T1000 (cell line): ENCODE data around the gene KRTAP10-12.

Experiments
- DNase-seq: peaks from one replicate; lab custom pipeline; 2025; ENCODE audit warnings: mixed read lengths; lab: John Stamatoyannopoulos, UW

Gene KRTAP10-12

DNA sequence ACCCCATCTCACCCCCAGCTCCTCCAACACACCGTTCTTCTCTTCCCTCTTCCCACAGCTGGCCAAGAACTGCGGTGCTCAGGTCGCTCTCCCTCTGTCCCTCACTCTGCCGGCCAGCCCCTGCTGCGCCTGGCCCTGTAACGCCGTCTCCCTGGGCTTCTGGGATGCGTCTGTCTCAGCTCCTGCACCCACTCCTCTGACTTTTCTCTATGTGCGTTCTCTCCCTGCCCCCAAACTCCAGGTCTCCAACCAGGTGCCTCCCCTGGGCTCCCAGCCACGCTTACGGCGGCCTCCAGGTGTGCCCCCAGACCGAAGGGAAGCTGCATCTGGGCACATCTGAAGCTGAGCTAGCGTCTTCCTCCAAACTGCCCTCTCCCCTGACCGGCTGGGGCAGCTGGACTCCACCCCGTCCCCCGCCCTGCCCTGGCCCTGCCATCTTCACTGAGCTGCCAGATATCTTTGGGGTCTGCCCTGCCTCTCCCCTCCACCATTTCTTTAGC lies 2.6 kb downstream of the KRTAP10-12 start:
- no peak for DNase-seq

DNA sequence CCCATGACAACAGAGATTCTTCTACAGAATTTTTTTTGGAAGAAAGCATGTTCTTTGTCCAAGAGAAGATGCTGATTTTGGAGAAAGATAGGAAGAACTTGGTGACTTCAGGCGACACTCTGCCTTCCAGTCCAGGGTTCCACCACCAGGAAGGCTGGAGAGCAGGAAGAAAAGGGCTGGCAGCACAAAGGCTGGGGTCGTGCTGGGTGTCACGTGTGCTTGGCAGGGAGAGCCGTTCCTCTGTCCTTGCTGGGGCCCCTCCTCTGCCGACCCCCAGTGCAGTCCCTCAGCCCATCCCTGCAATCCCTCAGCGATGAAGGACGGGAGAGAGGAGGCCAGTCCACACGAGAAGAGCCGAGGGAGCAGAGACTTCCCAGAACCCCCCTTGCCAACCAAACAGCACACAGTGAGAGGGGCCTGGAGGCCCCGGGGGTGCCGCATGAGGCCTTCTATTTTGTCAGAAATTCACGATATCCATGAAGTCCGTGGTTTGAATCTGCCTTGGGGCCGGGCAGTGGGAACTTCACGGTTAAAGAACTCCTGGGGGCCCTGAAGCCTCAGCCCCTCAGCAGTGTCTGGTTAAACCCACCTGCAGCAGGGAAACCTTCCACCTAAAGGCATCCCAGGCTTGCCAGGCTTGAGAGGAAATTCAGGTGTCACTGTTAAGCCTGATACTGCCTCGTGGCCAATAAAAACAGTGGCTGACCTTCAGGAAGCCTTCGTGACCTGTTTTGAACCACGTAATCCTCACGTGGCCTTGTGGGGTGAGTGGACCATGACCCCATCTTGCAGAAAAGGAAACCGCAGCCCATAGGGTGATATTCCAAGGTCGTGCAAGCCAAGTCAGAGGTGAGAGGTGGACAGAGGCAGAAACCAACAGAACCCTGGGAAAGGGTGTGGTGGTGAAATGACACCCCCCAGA lies 3.4 kb downstream of the KRTAP10-12 start:
- DNase-seq = no peak

GRCh38 chr21:44701023-44701400 lies 4.0 kb downstream of the KRTAP10-12 start:
- no peak for DNase-seq

DNA sequence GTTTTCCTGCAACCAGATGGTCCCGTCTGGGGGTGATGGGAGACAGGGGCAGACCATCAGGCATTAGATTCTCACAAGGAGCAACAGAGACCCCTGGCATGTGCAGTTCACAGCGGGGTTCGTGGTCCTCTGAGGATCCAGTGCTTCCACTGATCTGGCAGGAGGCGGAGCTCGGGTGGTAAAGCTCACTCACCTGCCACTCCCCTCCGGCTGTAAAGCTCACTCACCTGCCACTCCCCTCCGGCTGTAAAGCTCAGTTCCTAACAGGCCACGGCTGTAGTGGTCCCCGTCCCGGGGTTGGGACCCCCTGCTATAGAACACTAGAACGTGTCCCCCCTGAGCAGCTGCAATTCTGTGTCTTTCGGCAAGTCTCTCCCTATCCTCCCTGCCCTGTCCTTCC lies 4.6 kb downstream of the KRTAP10-12 start:
- DNase-seq = no peak

DNA sequence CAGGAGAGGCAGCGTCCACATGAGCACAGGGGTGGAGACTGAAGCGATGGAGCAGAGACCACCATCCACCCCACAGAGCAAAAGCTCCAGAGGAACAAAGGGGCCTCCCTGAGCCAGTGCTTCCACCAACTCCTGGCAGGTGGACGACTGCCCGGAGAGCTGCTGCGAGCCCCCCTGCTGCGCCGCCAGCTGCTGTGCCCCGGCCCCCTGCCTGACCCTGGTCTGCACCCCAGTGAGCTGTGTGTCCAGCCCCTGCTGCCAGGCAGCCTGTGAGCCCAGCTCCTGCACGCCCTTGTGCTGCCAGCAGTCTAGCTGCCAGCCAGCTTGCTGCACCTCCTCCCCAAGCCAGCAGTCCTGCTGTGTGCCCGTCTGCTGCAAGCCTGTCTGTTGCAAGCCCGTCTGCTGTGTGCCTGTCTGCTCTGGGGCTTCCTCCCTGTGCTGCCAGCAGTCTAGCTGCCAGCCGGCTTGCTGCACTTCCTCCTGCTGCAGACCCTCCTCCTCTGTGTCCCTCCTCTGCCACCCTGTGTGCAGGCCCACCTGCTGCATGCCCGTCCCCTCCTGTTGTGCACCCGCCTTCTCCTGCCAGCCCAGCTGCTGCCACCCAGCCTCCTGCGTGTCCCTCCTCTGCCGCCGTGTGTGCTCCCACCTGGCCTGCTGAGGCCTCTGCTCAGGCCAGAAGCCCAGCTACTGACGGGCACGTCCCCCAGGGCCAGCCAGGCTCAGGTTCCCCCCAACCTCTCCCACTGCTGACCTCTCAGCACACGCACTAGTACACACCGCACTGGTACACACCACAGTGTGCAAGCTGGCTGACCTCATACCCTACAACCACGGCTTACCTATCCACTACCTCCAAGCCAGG lies 5.4 kb downstream of the KRTAP10-12 start:
- DNase-seq = no peak

GRCh38 chr21:44702973-44703730 lies 6.2 kb downstream of the KRTAP10-12 start:
- no peak for DNase-seq

DNA sequence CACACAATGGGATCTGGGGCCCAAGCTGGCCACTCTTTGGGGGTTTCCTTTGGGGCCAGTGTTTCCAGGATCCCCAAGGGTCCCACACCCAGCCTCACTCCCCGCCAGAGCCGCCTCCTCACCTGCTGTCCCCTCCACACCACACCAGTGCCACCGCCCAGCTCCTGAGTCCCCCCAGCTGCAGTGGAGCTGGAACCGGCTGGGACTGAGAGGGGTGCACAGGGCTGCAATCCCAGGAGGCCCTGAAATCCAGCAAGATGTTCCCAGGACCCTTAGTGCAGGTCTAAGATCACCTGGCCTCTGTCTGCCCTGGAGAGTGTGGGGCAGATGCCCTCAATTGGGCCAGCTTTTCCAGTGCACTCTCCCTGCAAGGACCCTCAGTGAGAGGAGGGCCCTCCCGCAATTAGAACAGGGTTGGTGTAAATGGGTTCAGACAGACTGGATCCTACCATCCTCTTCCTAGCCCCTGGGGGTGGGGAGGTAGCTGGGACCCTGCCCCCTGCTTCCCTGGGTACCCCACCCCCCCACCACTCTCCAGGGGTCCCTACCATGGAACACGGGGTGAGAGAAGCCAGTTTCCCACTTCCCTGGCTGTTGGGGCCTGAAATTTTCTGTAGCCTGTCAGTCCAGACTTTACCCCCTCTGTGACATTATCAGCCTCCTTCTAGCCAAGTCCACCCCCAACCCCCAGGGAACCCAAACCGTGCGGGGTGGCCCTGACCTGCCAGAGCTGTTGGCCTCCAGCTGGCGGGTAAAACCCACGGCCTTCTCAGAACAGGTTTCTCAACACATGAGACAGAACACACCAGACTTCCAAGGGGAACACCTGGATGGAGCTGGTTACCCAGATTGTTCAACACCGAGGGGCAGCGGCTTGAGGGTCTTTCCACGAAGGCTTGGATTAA lies 7.0 kb downstream of the KRTAP10-12 start:
- DNase-seq = no peak

DNA sequence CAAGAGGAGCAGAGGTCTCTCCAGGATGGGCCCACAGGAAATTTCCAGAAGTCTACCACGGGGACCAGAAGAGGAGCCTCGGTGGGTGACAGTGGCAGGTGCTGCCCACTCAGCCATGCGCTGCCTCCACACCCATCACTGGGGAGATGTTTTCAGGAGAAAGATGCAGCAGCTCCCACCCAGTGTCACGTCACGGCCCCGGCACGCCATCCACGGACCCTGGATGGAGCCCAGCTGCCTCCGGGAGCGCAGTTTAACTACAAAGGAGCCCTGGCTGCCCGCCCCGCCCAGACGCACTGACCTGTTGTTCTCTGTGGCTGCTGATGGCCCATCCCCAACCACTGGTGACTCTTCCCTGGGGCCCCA lies 7.6 kb downstream of the KRTAP10-12 start:
- no peak for DNase-seq

DNA sequence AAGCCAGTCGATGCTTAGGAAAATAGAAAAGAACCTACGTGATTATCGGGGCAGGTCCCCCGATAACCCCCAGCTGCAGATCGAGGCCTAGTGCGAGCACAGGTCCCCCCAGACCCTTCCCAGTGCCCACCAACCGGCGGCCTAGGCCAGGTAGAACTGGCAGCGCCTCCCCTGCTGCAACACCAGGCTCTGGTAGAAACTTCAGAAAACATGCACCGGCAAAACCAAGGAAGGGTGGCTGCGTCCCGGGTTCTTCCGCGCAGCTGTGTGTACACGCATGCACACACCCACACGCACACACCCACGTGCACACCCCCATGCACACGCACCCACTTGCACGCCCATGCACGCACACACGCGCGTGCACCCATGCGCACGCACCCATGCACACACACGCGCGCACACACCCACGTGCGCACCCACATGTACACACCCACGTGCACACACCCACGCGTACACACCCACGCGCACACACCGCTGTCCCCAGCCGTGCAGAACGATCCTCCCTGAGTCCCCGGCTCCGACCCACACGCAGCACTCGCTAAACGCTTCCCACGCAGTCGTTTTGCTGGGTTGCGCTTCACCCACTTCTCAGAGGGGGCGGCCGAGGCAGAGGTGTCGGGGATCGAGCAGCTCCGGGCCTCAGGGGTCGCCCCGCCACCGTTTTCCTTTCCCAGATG lies 9.2 kb downstream of the KRTAP10-12 start:
- DNase-seq = no peak

DNA sequence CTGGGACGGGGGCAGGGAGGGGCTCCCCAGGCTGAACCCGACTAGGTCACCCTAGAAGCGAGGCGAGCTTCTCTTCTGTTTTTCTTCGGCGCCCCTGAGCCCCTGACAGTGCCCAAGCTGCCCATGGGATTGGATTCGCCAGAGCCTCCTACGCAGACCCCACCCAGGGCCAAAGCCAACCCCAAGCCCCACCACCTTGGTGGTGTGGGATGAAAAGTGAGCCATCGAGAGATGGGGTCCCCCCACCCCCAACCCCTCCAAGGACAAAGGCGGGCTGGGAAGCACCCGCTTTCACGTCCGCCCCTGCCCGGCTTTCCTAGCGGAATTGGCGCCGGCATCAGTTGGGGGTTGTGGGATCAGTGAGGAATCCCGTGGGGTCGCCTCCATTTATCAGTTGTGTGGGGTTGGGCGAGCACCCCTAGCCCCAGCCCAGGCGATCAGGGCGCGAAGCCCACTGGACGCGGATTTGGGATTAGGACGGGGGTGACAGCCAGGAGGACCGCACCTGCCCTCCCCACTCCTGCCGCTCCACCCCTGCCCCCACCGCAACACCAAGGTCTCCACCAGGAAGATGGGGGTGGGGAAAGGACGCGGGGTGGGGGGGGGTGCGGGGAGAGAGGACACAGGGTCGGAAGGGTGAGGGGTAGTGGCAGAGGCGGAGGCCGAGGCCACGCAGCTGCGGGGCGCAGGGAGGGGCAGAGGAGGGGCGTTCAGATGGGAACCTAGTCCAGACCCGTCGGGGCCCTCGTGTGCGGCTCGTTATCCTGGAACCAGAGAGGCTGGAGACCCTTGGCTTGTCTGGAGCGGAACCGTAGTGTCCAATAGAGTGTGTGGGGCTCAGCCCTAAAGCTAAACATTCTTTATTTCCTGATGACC lies 10.0 kb downstream of the KRTAP10-12 start:
- DNase-seq = no peak

GRCh38 chr21:44708213-44708865 lies 11.4 kb downstream of the KRTAP10-12 start:
- no peak for DNase-seq

GRCh38 chr21:44708866-44709425 lies 12.0 kb downstream of the KRTAP10-12 start:
- DNase-seq = no peak

- DNase-seq = no peak
Measured at GRCh38 chr21:44709426-44710293, 12.7 kb downstream of the KRTAP10-12 start.

- no peak for DNase-seq
Measured at GRCh38 chr21:44710294-44710665, 13.3 kb downstream of the KRTAP10-12 start.

GRCh38 chr21:44710756-44711326 lies 13.9 kb downstream of the KRTAP10-12 start:
- DNase-seq = no peak

- DNase-seq = no peak
Measured at GRCh38 chr21:44711327-44712202, 14.6 kb downstream of the KRTAP10-12 start, which contains the start of gene TSPEAR. Gene TSPEAR (minus strand): TSS chr21:44711572. CDS start chr21:44711514, 58 bp downstream.
